Effector CD8-positive, alpha-beta T cell (primary cell): Measurements from ENCODE around the gene AIG1.
"Not testable (repeated sequence)": the region's sequence is repeated elsewhere in the genome, so short reads cannot be mapped to it uniquely, and the experiment has no call there.

Source experiments
- DNase-seq: peaks from one replicate; lab custom pipeline; 2025; lab: John Stamatoyannopoulos, UW

AIG1 gene

GRCh38 chr6:143165315-143165855 is 104.7 kb downstream of the AIG1 start:
- DNase-seq: no peak

- no peak for DNase-seq
Observed at GRCh38 chr6:143166247-143166695, 105.6 kb downstream of the AIG1 start.

- DNase-seq: no peak
Observed at GRCh38 chr6:143167224-143167623, 106.5 kb downstream of the AIG1 start.

- not testable (repeated sequence) for DNase-seq
Observed at GRCh38 chr6:143168396-143168816, 107.7 kb downstream of the AIG1 start.

- no peak for DNase-seq
Observed at GRCh38 chr6:143169440-143169839, 108.8 kb downstream of the AIG1 start.

GRCh38 chr6:143174516-143174915 is 113.8 kb downstream of the AIG1 start:
- no peak for DNase-seq

- no peak for DNase-seq
Observed at GRCh38 chr6:143174951-143175350, 114.3 kb downstream of the AIG1 start.

- no peak for DNase-seq
Observed at GRCh38 chr6:143176090-143177021, 115.7 kb downstream of the AIG1 start.

- no peak for DNase-seq
Observed at GRCh38 chr6:143177706-143178105, 117.0 kb downstream of the AIG1 start.

- DNase-seq: no peak
Observed at GRCh38 chr6:143179096-143179495, 118.4 kb downstream of the AIG1 start.

GRCh38 chr6:143179901-143180612 is 119.4 kb downstream of the AIG1 start:
- no peak for DNase-seq

GRCh38 chr6:143180826-143181225 is 120.1 kb downstream of the AIG1 start:
- no peak for DNase-seq

GRCh38 chr6:143183666-143184065 is 123.0 kb downstream of the AIG1 start:
- DNase-seq: no peak

GRCh38 chr6:143185288-143185687 is 124.6 kb downstream of the AIG1 start:
- no peak for DNase-seq

- DNase-seq: no peak
Observed at GRCh38 chr6:143187238-143187923, 126.7 kb downstream of the AIG1 start.

- no peak for DNase-seq
Observed at GRCh38 chr6:143188292-143188691, 127.6 kb downstream of the AIG1 start.

- no peak for DNase-seq
Observed at GRCh38 chr6:143191361-143191760, 130.7 kb downstream of the AIG1 start.

- no peak for DNase-seq
Observed at GRCh38 chr6:143192766-143193165, 132.1 kb downstream of the AIG1 start.

GRCh38 chr6:143193571-143194094 is 132.9 kb downstream of the AIG1 start:
- no peak for DNase-seq

GRCh38 chr6:143194095-143194589 is 133.5 kb downstream of the AIG1 start:
- no peak for DNase-seq

GRCh38 chr6:143195349-143195845 is 134.7 kb downstream of the AIG1 start:
- no peak for DNase-seq
